Measurements from ENCODE around the gene TMEM59L.

DNA sequence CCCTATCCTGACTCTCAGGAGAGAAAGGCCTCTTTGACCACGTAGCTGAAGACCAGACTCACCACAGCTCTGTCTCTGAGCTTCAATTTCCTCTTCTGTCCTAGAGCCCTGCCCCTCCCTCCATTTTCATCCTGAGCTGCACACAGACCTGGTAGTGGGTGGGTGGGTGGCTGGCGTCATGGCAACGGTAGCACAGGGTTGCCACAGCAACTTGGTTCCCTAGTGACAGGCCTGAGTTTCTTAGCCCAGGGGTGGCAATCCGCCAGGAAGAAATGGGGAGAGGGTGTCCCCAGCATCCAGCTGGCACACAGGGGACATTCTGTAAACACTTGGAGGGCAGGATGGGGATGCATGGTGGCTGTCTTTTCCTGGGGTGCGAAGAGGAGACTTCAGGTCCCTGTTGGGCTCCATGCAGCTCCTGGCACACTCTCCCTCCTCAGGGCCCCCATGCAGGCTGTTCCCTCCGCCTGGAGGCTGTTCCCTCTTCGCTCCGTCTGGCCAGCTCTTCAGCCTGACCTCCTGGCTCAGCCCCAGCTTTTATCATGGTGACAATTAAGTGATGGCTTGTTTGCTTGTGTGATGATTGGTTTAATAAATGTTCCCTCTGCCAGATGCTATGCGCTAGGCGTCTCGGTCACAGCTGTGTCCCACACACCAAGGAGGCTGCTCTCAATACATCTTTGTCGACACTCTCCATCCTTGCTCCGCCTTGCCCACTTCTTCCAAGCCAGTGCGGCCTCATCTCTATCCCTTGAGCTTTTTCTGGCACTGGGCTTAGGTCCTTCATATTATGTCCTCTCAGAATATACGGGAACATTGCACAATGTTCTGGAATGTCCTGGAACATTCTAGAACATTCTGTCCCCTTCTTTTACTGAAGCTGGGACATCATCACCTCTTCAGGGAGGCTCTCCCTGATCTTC is 16.8 kb downstream of the TMEM59L start:
- TF ChIP-seq CREB1 (IDR thresholded peaks at IDR 0.05; ENCODE audit: low read depth) (no peak), ZBED1 (IDR thresholded peaks at IDR 0.05; ENCODE audit: borderline replicate concordance) (no peak), CEBPB (IDR thresholded peaks at IDR 0.05; ENCODE audit: borderline replicate concordance in 1 of 2, low read depth in 2 of 2, low read length in 2 of 2) (no peak), POLR2A (IDR thresholded peaks at IDR 0.05; ENCODE audit: low read depth, low read length) (no peak), RAD21 (IDR thresholded peaks at IDR 0.05; ENCODE audit: insufficient read depth, low read depth, low read length) (no peak), SMARCA5 (IDR thresholded peaks at IDR 0.05) (no peak), EZH2 (IDR thresholded peaks at IDR 0.05; ENCODE audit: borderline replicate concordance, control insufficient read depth, low read depth, low read length) (no peak), CTCF (IDR thresholded peaks at IDR 0.05 in 2 of 3, conservative IDR thresholded peaks at IDR 0.05 in 1 of 3; ENCODE audit: control insufficient read depth in 2 of 3, extremely low read depth in 1 of 3, insufficient read depth in 1 of 3, low read depth in 3 of 3, low read length in 3 of 3) (no peak)
- TF ChIP-seq, protein P1, sequence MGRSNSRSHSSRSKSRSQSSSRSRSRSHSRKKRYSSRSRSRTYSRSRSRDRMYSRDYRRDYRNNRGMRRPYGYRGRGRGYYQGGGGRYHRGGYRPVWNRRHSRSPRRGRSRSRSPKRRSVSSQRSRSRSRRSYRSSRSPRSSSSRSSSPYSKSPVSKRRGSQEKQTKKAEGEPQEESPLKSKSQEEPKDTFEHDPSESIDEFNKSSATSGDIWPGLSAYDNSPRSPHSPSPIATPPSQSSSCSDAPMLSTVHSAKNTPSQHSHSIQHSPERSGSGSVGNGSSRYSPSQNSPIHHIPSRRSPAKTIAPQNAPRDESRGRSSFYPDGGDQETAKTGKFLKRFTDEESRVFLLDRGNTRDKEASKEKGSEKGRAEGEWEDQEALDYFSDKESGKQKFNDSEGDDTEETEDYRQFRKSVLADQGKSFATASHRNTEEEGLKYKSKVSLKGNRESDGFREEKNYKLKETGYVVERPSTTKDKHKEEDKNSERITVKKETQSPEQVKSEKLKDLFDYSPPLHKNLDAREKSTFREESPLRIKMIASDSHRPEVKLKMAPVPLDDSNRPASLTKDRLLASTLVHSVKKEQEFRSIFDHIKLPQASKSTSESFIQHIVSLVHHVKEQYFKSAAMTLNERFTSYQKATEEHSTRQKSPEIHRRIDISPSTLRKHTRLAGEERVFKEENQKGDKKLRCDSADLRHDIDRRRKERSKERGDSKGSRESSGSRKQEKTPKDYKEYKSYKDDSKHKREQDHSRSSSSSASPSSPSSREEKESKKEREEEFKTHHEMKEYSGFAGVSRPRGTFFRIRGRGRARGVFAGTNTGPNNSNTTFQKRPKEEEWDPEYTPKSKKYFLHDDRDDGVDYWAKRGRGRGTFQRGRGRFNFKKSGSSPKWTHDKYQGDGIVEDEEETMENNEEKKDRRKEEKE (IDR thresholded peaks at IDR 0.05), result no peak
- TF ChIP-seq, protein P2, sequence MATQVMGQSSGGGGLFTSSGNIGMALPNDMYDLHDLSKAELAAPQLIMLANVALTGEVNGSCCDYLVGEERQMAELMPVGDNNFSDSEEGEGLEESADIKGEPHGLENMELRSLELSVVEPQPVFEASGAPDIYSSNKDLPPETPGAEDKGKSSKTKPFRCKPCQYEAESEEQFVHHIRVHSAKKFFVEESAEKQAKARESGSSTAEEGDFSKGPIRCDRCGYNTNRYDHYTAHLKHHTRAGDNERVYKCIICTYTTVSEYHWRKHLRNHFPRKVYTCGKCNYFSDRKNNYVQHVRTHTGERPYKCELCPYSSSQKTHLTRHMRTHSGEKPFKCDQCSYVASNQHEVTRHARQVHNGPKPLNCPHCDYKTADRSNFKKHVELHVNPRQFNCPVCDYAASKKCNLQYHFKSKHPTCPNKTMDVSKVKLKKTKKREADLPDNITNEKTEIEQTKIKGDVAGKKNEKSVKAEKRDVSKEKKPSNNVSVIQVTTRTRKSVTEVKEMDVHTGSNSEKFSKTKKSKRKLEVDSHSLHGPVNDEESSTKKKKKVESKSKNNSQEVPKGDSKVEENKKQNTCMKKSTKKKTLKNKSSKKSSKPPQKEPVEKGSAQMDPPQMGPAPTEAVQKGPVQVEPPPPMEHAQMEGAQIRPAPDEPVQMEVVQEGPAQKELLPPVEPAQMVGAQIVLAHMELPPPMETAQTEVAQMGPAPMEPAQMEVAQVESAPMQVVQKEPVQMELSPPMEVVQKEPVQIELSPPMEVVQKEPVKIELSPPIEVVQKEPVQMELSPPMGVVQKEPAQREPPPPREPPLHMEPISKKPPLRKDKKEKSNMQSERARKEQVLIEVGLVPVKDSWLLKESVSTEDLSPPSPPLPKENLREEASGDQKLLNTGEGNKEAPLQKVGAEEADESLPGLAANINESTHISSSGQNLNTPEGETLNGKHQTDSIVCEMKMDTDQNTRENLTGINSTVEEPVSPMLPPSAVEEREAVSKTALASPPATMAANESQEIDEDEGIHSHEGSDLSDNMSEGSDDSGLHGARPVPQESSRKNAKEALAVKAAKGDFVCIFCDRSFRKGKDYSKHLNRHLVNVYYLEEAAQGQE (IDR thresholded peaks at IDR 0.05; ENCODE audit: low read depth, low read length), result no peak
- TF ChIP-seq, protein P3, sequence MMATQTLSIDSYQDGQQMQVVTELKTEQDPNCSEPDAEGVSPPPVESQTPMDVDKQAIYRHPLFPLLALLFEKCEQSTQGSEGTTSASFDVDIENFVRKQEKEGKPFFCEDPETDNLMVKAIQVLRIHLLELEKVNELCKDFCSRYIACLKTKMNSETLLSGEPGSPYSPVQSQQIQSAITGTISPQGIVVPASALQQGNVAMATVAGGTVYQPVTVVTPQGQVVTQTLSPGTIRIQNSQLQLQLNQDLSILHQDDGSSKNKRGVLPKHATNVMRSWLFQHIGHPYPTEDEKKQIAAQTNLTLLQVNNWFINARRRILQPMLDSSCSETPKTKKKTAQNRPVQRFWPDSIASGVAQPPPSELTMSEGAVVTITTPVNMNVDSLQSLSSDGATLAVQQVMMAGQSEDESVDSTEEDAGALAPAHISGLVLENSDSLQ (IDR thresholded peaks at IDR 0.05), result no peak
